Motor neuron (in vitro differentiated cells): ENCODE results near the gene FAM184A. TPM values are rescaled to one million over a fixed set of nuclear protein-coding genes. Genes with fewer than 3 reads are reported as not detected.

Experiments used
- ATAC-seq, 8 experiments: fragments of 200-7000 bp; cut with Tn5 transposase; replicated peaks in 6 of 8; 2 replicates each; pipeline ENCODE4 v1.8.0; 2021; ENCODE audit warnings: mild to moderate bottlenecking in 8 of 8, moderate library complexity in 8 of 8
- H3K27ac ChIP-seq, 2 donors: fragments of 250-450 bp; sonication (Bioruptor Pico); 2 replicates each; pipeline ENCODE4 v1.9.0; 2021; ENCODE audit warnings: antibody characterized with exemption in 2 of 2, mild to moderate bottlenecking in 2 of 2, moderate library complexity in 1 of 2
- H3K4me1 ChIP-seq, 2 donors: fragments of 250-450 bp; sonication (Bioruptor Pico); replicated peaks in 1 of 2; 2 replicates each; pipeline ENCODE4 v1.6.1; 2021; ENCODE audit warnings: antibody characterized with exemption in 2 of 2, mild to moderate bottlenecking in 2 of 2, moderate library complexity in 1 of 2
- H3K4me3 ChIP-seq, 5 donors: fragments of 250-450 bp; sonication (Bioruptor Pico); 2 replicates each; pipeline ENCODE4 v1.9.0; 2021; ENCODE audit warnings: antibody characterized with exemption in 5 of 5, mild to moderate bottlenecking in 5 of 5, moderate library complexity in 4 of 5
- WGBS, 10 experiments: fragments of 450-650 bp; shearing (Covaris generic); methylation state at CpG; one replicate each; pipeline ENCODE4 v1.0.0; 2022; 5-methylcytosine and 5-hydroxymethylcytosine counted together
- in situ Hi-C, 9 experiments: fragments of 400-800 bp; cut with MboI; loops; one replicate each; pipeline ENCODE4 v1.15.0; 2021; ENCODE audit warnings: low sequenced_read_pairs in 9 of 9, low pct_unique_long_range_greater_than_20kb in 2 of 9; ENCODE audit not compliant: unreplicated experiment in 9 of 9
- total RNA-seq, 8 experiments: library from RNA; unstranded; fragments of 300-600 nt; gene quantifications; 2 replicates each; pipeline versions ENCODE4 v1.2.3 to v1.2.4, GENCODE V29; 2022

FAM184A gene
- total RNA-seq, 8 experiments from 2014 or later: 4.2 to 49.1 (median 19.7) TPM

GRCh38 chr6:119037941-119038623 lies 40.4 kb downstream of the FAM184A start:
- no peak for ATAC-seq

GRCh38 chr6:119037264-119037663 lies 41.2 kb downstream of the FAM184A start:
- in situ Hi-C loops: no loop called here
- Histone ChIP-seq H3K4me3 (no peak overlapping the region), H3K27ac (no peak overlapping the region), H3K4me1 (peaks cover 0 to 3% of the 10 kb centered on the region in 2 donors)
- ATAC-seq: no peak

More at GRCh38 chr6:119037941-119038623, 40.4 kb downstream of the FAM184A start:
- in situ Hi-C loops: no loop called here
- H3K4me3 ChIP-seq: no peak overlapping the region
- peaks cover 0 to 3% of the 10 kb centered on the region in 2 donors for H3K4me1 ChIP-seq
- no peak overlapping the region for H3K27ac ChIP-seq
- 27 to 100% (median 79%) methylated on average over 1 to 4 of the region's 4 CpGs; no CpG with 5 or more reads in 1 of the 10 experiments for WGBS, 10 experiments

- in situ Hi-C loops: no loop called here
- no peak for ATAC-seq
- H3K4me3 ChIP-seq: no peak overlapping the region
- WGBS, 10 experiments: 6 to 77% (median 58%) methylated on average over 2 to 5 of the region's 5 CpGs
- H3K27ac ChIP-seq: no peak overlapping the region
- peaks cover 0 to 3% of the 10 kb centered on the region in 2 donors for H3K4me1 ChIP-seq
These were observed 42.4 kb downstream of the FAM184A start for GRCh38 chr6:119036081-119036480.

DNA sequence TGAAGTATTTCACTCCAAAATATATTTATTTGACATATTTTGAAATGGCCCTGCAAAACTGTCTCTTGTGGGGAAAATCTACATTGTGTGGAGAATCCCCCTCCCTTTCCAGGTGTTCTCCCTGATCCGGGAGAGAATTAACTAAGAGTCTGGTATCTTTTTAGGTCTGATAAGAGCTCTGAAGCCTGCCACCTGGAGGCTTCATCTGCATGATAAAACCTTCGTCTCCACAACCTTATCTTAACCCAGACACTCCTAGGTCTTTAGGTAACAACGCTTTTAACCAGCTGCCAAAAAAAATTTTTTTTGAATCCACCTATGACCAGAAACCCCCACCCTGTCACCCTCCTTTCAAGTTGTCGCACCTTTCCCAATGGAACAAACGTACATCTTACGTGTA lies 43.0 kb downstream of the FAM184A start:
- 60 to 100% (median 79%) methylated on average over 2 to 6 of the region's 6 CpGs for WGBS, 10 experiments
- peaks cover 0 to 3% of the 10 kb centered on the region in 2 donors for H3K4me1 ChIP-seq
- in situ Hi-C loops: no loop called here
- H3K4me3 ChIP-seq: no peak overlapping the region
- no peak for ATAC-seq
- no peak overlapping the region for H3K27ac ChIP-seq

DNA sequence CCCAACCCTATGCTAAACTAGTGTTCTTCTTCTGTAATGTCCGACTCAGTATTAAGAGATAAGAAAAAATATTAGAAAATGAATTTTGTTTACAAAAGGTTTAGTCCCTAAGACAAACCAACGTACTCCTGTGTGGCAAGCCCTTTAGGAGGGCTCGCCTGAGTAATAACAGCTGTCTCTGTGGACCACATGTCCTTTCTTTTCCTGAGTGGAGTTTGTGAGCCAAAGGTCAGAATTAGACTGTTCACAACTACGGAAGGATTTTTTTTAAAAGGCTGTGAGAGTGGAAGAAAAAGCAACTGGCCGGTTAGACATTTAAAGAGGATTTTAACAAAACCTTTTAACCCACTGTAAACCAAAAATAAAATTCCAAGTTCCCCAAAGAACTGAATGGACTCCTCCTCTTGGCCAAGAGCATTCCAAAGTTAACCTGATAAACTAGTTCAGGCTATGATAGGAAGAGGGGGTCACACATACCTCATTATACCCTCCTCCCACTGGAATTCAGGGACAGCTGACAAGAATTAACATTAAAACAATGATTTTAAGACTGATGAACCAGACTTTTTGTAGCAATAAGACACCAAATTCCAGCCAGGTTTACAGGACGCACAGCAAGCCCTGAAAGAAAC lies 43.5 kb downstream of the FAM184A start:
- peaks cover 0 to 3% of the 10 kb centered on the region in 2 donors for H3K4me1 ChIP-seq
- 6 to 86% (median 55%) methylated on average over 3 to 6 of the region's 6 CpGs for whole genome bisulfite sequencing, 10 experiments
- peak in 1 of 8 experiments; percentile 43 for ATAC-seq
- in situ Hi-C loops: no loop called here
- H3K27ac ChIP-seq: no peak overlapping the region
- no peak overlapping the region for H3K4me3 ChIP-seq

DNA sequence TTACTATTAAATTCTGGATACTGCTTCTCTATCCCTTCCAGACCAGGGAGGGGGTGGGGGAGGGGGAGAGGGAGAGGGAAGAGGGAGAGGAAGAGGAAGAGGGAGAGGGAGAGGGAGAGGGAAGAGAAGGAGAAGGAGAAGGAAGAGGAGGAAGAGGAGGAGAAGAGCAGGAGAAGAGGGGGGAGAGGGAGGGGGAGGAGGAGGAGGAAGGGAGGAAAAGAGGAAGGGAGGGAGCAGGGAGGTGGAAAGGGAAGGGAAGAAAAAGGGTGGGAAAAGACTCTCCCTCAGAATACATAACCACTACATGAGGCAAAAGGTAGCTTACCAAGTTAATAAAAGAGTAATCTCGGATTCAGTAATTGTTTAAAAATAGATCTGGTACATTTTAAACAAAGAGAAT lies 46.0 kb downstream of the FAM184A start:
- no peak for ATAC-seq
- no peak overlapping the region for H3K4me3 ChIP-seq
- 0 to 50% methylated on average over 1 of the region's 1 CpG; no CpG with 5 or more reads in 8 of the 10 experiments for WGBS, 10 experiments
- no peak overlapping the region for H3K27ac ChIP-seq
- peaks cover 0 to 3% of the 10 kb centered on the region in 2 donors for H3K4me1 ChIP-seq
- in situ Hi-C loops: no loop called here

DNA sequence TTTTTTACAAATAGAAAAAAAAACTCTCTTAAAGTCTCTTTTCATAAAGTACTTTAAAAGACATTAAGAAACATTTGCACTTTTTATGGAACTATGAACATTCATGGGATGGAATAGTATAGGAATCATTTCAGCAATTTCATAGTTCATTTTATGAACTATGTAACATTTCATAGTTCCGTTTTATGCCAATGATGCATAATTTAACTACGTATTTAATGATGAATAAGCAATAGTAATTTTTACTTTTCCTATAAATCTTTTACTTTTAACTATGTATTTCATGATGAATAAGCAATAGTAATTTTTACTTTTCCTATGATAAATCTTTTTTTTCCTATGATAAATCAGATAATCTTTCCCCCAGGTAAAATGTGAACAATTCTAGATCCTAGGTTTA lies 47.7 kb downstream of the FAM184A start:
- no peak overlapping the region for H3K4me3 ChIP-seq
- peaks cover 0 to 3% of the 10 kb centered on the region in 2 donors for H3K4me1 ChIP-seq
- in situ Hi-C loops: no loop called here
- WGBS, 10 experiments: 14 to 100% (median 86%) methylated on average over 2 of the region's 2 CpGs
- H3K27ac ChIP-seq: no peak overlapping the region
- no peak for ATAC-seq

DNA sequence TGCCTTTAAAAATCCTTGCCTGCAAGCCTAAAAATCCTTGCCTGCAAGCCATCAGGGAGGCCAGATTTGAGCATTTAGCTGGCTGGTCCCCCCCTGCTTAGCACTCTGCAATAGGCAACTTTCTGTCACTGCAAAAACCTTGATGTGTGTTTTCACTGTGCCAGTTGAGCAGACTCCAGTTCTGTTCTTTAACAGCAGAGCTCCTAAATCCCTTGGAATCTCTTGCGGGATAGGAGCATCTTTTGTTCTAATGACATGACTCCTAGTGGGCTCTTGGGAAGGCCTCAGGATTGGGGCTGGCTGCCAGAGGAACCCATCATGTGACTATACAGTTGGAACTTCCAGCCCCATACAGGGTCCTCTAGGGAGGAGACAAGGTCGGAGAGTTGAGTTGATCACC lies 50.4 kb downstream of the FAM184A start:
- Histone ChIP-seq H3K4me3 (no peak overlapping the region), H3K27ac (no peak overlapping the region), H3K4me1 (peaks cover 0 to 2% of the 10 kb centered on the region in 2 donors)
- 60 to 100% (median 92%) methylated on average over 1 to 2 of the region's 2 CpGs; no CpG with 5 or more reads in 6 of the 10 experiments for WGBS, 10 experiments
- ATAC-seq: no peak
- in situ Hi-C loops: no loop called here

- H3K4me1 ChIP-seq: peaks cover 0 to 2% of the 10 kb centered on the region in 2 donors
- in situ Hi-C loops: no loop called here
- H3K27ac ChIP-seq: no peak overlapping the region
- H3K4me3 ChIP-seq: no peak overlapping the region
- ATAC-seq: no peak
- WGBS, 10 experiments: 42 to 87% (median 70%) methylated on average over 2 to 3 of the region's 3 CpGs; no CpG with 5 or more reads in 5 of the 10 experiments
These were observed 51.0 kb downstream of the FAM184A start for GRCh38 chr6:119027465-119027864.

DNA sequence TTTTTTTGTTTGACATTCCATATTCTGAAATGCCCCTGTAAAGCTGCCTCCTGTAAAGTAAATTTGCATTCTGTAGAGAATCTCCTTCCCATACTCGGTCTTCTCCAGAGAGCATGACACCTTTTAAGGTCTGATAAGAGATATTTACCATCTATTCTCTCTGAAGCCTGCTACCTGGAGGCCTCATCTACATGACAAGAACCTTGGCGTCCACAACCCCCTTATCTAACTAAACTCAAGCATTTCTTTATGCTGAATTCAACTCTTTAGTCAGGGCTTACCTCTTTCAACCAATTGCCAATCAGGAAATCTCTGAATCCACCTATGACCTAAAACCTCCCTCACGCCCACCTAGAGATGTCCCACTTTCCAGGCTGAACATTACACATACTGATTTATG lies 51.6 kb downstream of the FAM184A start:
- in situ Hi-C loops: no loop called here
- H3K27ac ChIP-seq: no peak overlapping the region
- no peak for ATAC-seq
- H3K4me3 ChIP-seq: no peak overlapping the region
- H3K4me1 ChIP-seq: peaks cover 0 to 2% of the 10 kb centered on the region in 2 donors
- 10 to 100% (median 63%) methylated on average over 1 to 3 of the region's 3 CpGs; no CpG with 5 or more reads in 1 of the 10 experiments for WGBS, 10 experiments

DNA sequence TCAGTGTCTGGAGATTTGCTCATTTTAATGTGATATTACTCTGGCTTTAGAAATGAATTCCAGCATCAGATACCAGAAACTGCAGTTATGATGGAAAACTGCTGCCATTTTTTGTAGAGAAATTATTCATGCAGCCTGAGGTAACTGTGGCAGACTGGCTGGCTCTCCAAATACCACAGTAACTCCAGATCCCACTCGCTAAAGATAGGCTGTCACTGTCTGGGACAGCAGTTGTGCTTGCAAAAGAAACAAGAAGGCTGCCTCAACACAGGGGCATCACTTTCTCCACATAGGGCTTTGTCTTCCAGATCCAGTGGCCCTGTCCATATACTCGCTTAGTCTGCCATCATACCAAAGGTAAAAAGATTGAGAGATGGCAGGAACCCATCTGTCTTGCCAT lies 52.7 kb downstream of the FAM184A start:
- 20 to 100% (median 89%) methylated on average over 1 to 2 of the region's 2 CpGs; no CpG with 5 or more reads in 4 of the 10 experiments for WGBS, 10 experiments
- in situ Hi-C loops: no loop called here
- ATAC-seq: no peak
- Histone ChIP-seq H3K27ac (no peak overlapping the region), H3K4me3 (no peak overlapping the region), H3K4me1 (peaks cover 0 to 2% of the 10 kb centered on the region in 2 donors)

DNA sequence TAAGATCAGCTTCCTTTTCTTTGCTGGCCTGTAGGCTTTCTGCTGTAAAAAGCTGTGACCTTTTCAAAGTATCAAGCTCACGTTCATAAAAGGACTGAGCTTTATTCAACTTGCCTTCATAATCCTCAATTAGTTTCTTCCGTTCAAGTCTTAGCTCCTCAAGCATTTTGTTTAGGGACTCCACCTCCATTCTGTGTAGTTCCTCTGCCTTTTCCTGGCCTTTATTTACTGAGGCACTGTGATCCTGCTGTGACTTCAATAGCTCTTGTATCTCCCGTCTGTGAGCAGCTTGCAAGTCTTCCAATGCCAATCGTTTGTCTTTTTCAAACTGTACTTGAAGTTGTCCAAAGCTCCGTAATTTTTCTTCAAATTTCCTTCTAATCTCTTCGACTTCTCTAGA lies 54.4 kb downstream of the FAM184A start:
- ATAC-seq: no peak
- Histone ChIP-seq H3K4me3 (no peak overlapping the region), H3K27ac (no peak overlapping the region), H3K4me1 (peaks cover 0 to 2% of the 10 kb centered on the region in 2 donors)
- in situ Hi-C loops: no loop called here
- WGBS, 10 experiments: 31 to 73% (median 46%) methylated on average over 2 to 6 of the region's 6 CpGs

- Histone ChIP-seq H3K4me3 (no peak overlapping the region), H3K27ac (no peak overlapping the region), H3K4me1 (peaks cover 0 to 2% of the 10 kb centered on the region in 2 donors)
- in situ Hi-C loops: no loop called here
- ATAC-seq: no peak
- 0 to 80% (median 57%) methylated on average over 1 to 4 of the region's 4 CpGs; no CpG with 5 or more reads in 2 of the 10 experiments for WGBS, 10 experiments
These were observed 55.7 kb downstream of the FAM184A start for GRCh38 chr6:119022796-119023195.
